Ascending aorta (tissue), 2 donors: Measurements from ENCODE around the gene CRTAC1. TPM values are rescaled to one million over a fixed set of nuclear protein-coding genes. Genes with fewer than 3 reads are reported as not detected.
"Not testable (repeated sequence)": the region's sequence is repeated elsewhere in the genome, so short reads cannot be mapped to it uniquely, and the experiment has no call there.

Experiments used
- DNase-seq, 2 donors: peaks; one replicate each; pipeline ENCODE4 v3.0.0-alpha.2; 2019; ENCODE audit warnings: low spot score in 2 of 2
- H3K27ac ChIP-seq, 2 donors: fragments of 200-600 bp; sonication (generic); one replicate each; pipeline ENCODE4 v1.5.1; 2016 to 2017; ENCODE audit warnings: mild to moderate bottlenecking in 1 of 2
- H3K27me3 ChIP-seq: fragments of 200-600 bp; sonication (generic); one replicate; pipeline ENCODE4 v1.5.1; 2017
- H3K36me3 ChIP-seq, 2 donors: fragments of 200-600 bp; sonication (generic); one replicate each; pipeline ENCODE4 v1.5.1; 2016
- H3K4me1 ChIP-seq, 2 donors: fragments of 200-600 bp; sonication (generic); one replicate each; pipeline ENCODE4 v1.5.1; 2016 to 2017; ENCODE audit warnings: mild to moderate bottlenecking in 1 of 2
- H3K4me3 ChIP-seq, 2 donors: fragments of 200-600 bp; sonication (generic); one replicate each; pipeline ENCODE4 v1.5.1; 2016 to 2017; ENCODE audit warnings: mild to moderate bottlenecking in 1 of 2
- H3K9me3 ChIP-seq, 2 donors: fragments of 200-600 bp; sonication (generic); one replicate each; pipeline ENCODE4 v1.5.1; 2016
- CTCF ChIP-seq, 3 experiments: fragments of 200-600 bp in 2 of 3; fragments of 450-650 bp in 1 of 3; sonication (generic) in 2 of 3; IDR thresholded peaks; one replicate each; pipeline ENCODE4 v1.5.1; 2016 to 2019; ENCODE audit warnings: antibody characterized with exemption in 3 of 3, mild to moderate bottlenecking in 1 of 3, moderate library complexity in 1 of 3
- intact Hi-C: fragments of 100-400 bp; cut with DNase I; formaldehyde crosslinking; loops from one replicate; pipeline ENCODE4 v1.15.1; 2023
- total RNA-seq: library from RNA; depleted of rRNA; stranded (reverse); fragments of >200 nt; gene quantifications from one replicate; pipeline ENCODE4 v1.1.0, GENCODE V29; 2016

CRTAC1 gene
- total RNA-seq, 1 donor from 2014 or later, result 25.2 TPM

GRCh38 chr10:97844678-97845077, 185.7 kb downstream of the CRTAC1 start:
- Histone ChIP-seq H3K9me3 (no peaks in the 10 kb centered on the region), H3K36me3 (no peaks in the 10 kb centered on the region), H3K27me3 (no peaks in the 10 kb centered on the region), H3K4me1 (peaks cover 2 to 3% of the 10 kb centered on the region in 2 donors), H3K4me3 (no peak overlapping the region), H3K27ac (no peak overlapping the region)
- TF ChIP-seq CTCF (IDR thresholded peaks at IDR 0.05), result no peak
- no peak for DNase-seq
- intact Hi-C loops, result no loop called here

GRCh38 chr10:97843972-97844371, 186.4 kb downstream of the CRTAC1 start:
- not testable (repeated sequence) for DNase-seq

GRCh38 chr10:97843281-97843671, 187.1 kb downstream of the CRTAC1 start:
- Histone ChIP-seq H3K4me3 (no peak overlapping the region), H3K4me1 (peaks cover 0 to 3% of the 10 kb centered on the region in 2 donors), H3K9me3 (no peaks in the 10 kb centered on the region), H3K36me3 (no peaks in the 10 kb centered on the region), H3K27me3 (no peaks in the 10 kb centered on the region), H3K27ac (no peak overlapping the region)
- DNase-seq, result no peak
- no peak for TF ChIP-seq CTCF (IDR thresholded peaks at IDR 0.05)
- intact Hi-C loops, result no loop called here

More at GRCh38 chr10:97843972-97844371, 186.4 kb downstream of the CRTAC1 start:
- H3K27me3 ChIP-seq, H3K4me1 ChIP-seq, intact Hi-C loops, H3K27ac ChIP-seq, H3K9me3 ChIP-seq, H3K4me3 ChIP-seq, H3K36me3 ChIP-seq: not testable (repeated sequence)

- H3K4me3 ChIP-seq, result no peak overlapping the region
- no peaks in the 10 kb centered on the region for H3K36me3 ChIP-seq
- DNase-seq, result no peak
- no peaks in the 10 kb centered on the region for H3K27me3 ChIP-seq
- intact Hi-C loops, result no loop called here
- no peaks in the 10 kb centered on the region for H3K9me3 ChIP-seq
- no peak for TF ChIP-seq CTCF (IDR thresholded peaks at IDR 0.05)
- H3K27ac ChIP-seq, result no peak overlapping the region
- H3K4me1 ChIP-seq, result peaks cover 0 to 3% of the 10 kb centered on the region in 2 donors
Measured at GRCh38 chr10:97842656-97843280, 187.7 kb downstream of the CRTAC1 start.

- H3K9me3 ChIP-seq, H3K4me1 ChIP-seq, H3K27me3 ChIP-seq, DNase-seq, H3K4me3 ChIP-seq, H3K27ac ChIP-seq, H3K36me3 ChIP-seq, intact Hi-C loops: not testable (repeated sequence)
Measured at GRCh38 chr10:97842114-97842513, 188.3 kb downstream of the CRTAC1 start.

GRCh38 chr10:97841166-97841565, 189.3 kb downstream of the CRTAC1 start:
- DNase-seq, H3K36me3 ChIP-seq, H3K4me3 ChIP-seq, H3K27ac ChIP-seq, H3K4me1 ChIP-seq, H3K27me3 ChIP-seq, intact Hi-C loops, H3K9me3 ChIP-seq: not testable (repeated sequence)

GRCh38 chr10:97838091-97838490, 192.3 kb downstream of the CRTAC1 start:
- H3K4me3 ChIP-seq, result no peak overlapping the region
- intact Hi-C loops, result no loop called here
- H3K4me1 ChIP-seq, result peaks cover 0 to 3% of the 10 kb centered on the region in 2 donors
- no peaks in the 10 kb centered on the region for H3K27me3 ChIP-seq
- H3K9me3 ChIP-seq, result no peaks in the 10 kb centered on the region
- H3K36me3 ChIP-seq, result no peaks in the 10 kb centered on the region
- H3K27ac ChIP-seq, result no peak overlapping the region
- DNase-seq, result no peak
- TF ChIP-seq CTCF (IDR thresholded peaks at IDR 0.05), result no peak
